OCI-LY3 (cell line): ENCODE data around the gene OPN3.

Experiments
- CTCF ChIP-seq: fragments of 200-600, 300-600 bp; sonication (generic); IDR thresholded peaks from 2 replicates; pipeline ENCODE4 v1.5.1; 2014; ENCODE audit warnings: antibody characterized with exemption, low read length, low read depth
- EZH2phosphoT487 ChIP-seq: fragments of 200-600 bp; shearing (Covaris generic); IDR thresholded peaks from 2 replicates; pipeline ENCODE4 v1.6.1; 2018; ENCODE audit warnings: antibody characterized with exemption, mixed run types, low read depth

DNA sequence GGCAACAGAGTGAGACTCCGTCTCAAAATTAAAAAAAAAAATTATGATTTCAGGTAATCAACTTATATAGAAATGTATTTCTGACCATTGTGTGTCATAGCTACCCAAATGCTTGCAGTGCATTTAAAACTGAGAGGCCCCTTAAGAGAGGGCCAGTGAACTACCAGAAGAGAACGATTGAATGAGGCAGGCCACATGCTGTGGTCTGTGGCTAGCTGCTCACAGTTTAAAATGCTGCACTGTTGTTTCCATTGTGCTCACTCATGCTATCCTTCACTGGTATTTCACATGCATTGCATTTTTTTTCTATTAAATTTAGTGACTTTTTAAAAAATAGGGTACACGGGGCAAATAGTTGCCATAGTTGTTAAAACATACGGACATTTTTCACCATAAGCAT is 26.0 kb downstream of the OPN3 start:
- no peak for TF ChIP-seq CTCF
- TF ChIP-seq EZH2phosphoT487 = no peak
